ENCODE measurements around the gene SMIM33. TPM values are rescaled to one million over a fixed set of nuclear protein-coding genes. Genes with fewer than 3 reads are reported as not detected.

The SMIM33 gene
- polyA plus RNA-seq, 1 of the 3 experiments (the other 2 are of a cell fraction): not detected

- peak; percentile 97 for DNase-seq
- WGBS (ENCODE audit: low lambda C conversion rate): 42% methylated on average over 17 of the region's 56 CpGs
- H3K4me3 ChIP-seq (ENCODE audit: low read depth in 2 of 2, low read length in 1 of 2): peak overlapping the region; percentile 40 to 60
- peak overlapping the region; percentile 95 for H2AFZ ChIP-seq (ENCODE audit: low read depth)
- no peaks in the 10 kb centered on the region for H3K9me3 ChIP-seq
- no peaks in the 10 kb centered on the region for H3K27me3 ChIP-seq (ENCODE audit: insufficient read depth)
- ChIA-PET POLR2A (interaction anchor here (0.5 to 1.6 kb wide), 4 partner anchors 15 to 79 kb away, joined by 3 to 6 read pairs (median 4); partner anchors contain the start of genes DNAJC18 and UBE2D2), CTCF (interaction anchor here (0.6 to 13.0 kb wide), 29 partner anchors 14 to 181 kb away, joined by 3 to 324 read pairs (median 4); partner anchors contain the start of gene PAIP2)
- peak overlapping the region; percentile 78 for H3K4me2 ChIP-seq
- H3K27ac ChIP-seq (ENCODE audit: low read depth in 2 of 2, low read length in 1 of 2): peak overlapping the region; percentile 65 to 87
- no peaks in the 10 kb centered on the region for H3K9me2 ChIP-seq
- H3K36me3 ChIP-seq (replicated peaks in 1 of 2; ENCODE audit: control insufficient read depth in 1 of 2, insufficient read depth in 2 of 2, low read length in 1 of 2): no peaks in the 10 kb centered on the region
- no peaks in the 10 kb centered on the region for H4K20me1 ChIP-seq (ENCODE audit: insufficient read depth)
- peak overlapping the region; percentile 63 for H3K9ac ChIP-seq
- peaks cover 3 to 8% of the 10 kb centered on the region in 2 experiments; a peak in 1 of 4 replicates for H3K4me1 ChIP-seq (ENCODE audit: control insufficient read depth in 1 of 2, insufficient read depth in 2 of 2, low read depth in 1 of 2, low read length in 1 of 2)
- H3K79me2 ChIP-seq (ENCODE audit: insufficient read depth): no peaks in the 10 kb centered on the region
- H3F3A ChIP-seq (replicated peaks; ENCODE audit: insufficient read depth): peaks cover 8% of the 10 kb centered on the region
- TF ChIP-seq RFX5 (IDR thresholded peaks at IDR 0.05; ENCODE audit: low read length) (no peak; the same call in 1 of the 2 replicates), ELF1 (IDR thresholded peaks at IDR 0.05) (no peak), TEAD4 (IDR thresholded peaks at IDR 0.05; ENCODE audit: borderline replicate concordance, insufficient read depth) (no peak), RCOR1 (IDR thresholded peaks at IDR 0.05; ENCODE audit: low read length) (peak; percentile 32; the same call in 1 of the 2 replicates), TAF1 (IDR thresholded peaks at IDR 0.05; ENCODE audit: borderline replicate concordance, low read depth, low read length) (peak; percentile 90), GABPA (IDR thresholded peaks at IDR 0.05; ENCODE audit: low read depth) (no peak), RAD21 (IDR thresholded peaks at IDR 0.05; ENCODE audit: low read length) (peak; percentile 61), EZH2phosphoT487 (IDR thresholded peaks at IDR 0.05; ENCODE audit: borderline replicate concordance, low read depth) (no peak), MEF2A (IDR thresholded peaks at IDR 0.05; ENCODE audit: borderline replicate concordance, low read depth) (no peak), YY1 (IDR thresholded peaks at IDR 0.05; ENCODE audit: low read depth) (no peak), CTCF (IDR thresholded peaks at IDR 0.05) (peak; percentile 79), NFIC (IDR thresholded peaks at IDR 0.05; ENCODE audit: borderline replicate concordance) (peak; percentile 99), USF2 (IDR thresholded peaks at IDR 0.05; ENCODE audit: borderline replicate concordance, low read depth, low read length) (no peak), FOXJ3 (CRISPR knock-in tag; IDR thresholded peaks at IDR 0.05) (no peak), CHD2 (IDR thresholded peaks at IDR 0.05; ENCODE audit: low read length, partially characterized antibody) (no peak), GATA2 (CRISPR knock-in tag; IDR thresholded peaks at IDR 0.05) (no peak), FOXM1 (IDR thresholded peaks at IDR 0.05; ENCODE audit: low read depth) (no peak), FOSL2 (IDR thresholded peaks at IDR 0.05; ENCODE audit: borderline replicate concordance, low read depth) (peak; percentile 59), RXRA (IDR thresholded peaks at IDR 0.05; ENCODE audit: borderline replicate concordance, low read depth) (peak; percentile 20; the same call in 1 of the 2 replicates), POLR2AphosphoS5 (IDR thresholded peaks at IDR 0.05; ENCODE audit: low read depth, low read length) (peak; percentile 89), MAX (IDR thresholded peaks at IDR 0.05; ENCODE audit: low read depth) (peak; percentile 73), JUND (IDR thresholded peaks at IDR 0.05) (no peak; the same call in 1 of the 2 replicates), SIN3A (IDR thresholded peaks at IDR 0.05; ENCODE audit: borderline replicate concordance, low read depth, low read length) (peak; percentile 70; the same call in 1 of the 2 replicates)
- TF ChIP-seq, protein P1, sequence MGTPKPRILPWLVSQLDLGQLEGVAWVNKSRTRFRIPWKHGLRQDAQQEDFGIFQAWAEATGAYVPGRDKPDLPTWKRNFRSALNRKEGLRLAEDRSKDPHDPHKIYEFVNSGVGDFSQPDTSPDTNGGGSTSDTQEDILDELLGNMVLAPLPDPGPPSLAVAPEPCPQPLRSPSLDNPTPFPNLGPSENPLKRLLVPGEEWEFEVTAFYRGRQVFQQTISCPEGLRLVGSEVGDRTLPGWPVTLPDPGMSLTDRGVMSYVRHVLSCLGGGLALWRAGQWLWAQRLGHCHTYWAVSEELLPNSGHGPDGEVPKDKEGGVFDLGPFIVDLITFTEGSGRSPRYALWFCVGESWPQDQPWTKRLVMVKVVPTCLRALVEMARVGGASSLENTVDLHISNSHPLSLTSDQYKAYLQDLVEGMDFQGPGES (IDR thresholded peaks at IDR 0.05; ENCODE audit: low read depth, low read length): no peak
- TF ChIP-seq, protein P2, sequence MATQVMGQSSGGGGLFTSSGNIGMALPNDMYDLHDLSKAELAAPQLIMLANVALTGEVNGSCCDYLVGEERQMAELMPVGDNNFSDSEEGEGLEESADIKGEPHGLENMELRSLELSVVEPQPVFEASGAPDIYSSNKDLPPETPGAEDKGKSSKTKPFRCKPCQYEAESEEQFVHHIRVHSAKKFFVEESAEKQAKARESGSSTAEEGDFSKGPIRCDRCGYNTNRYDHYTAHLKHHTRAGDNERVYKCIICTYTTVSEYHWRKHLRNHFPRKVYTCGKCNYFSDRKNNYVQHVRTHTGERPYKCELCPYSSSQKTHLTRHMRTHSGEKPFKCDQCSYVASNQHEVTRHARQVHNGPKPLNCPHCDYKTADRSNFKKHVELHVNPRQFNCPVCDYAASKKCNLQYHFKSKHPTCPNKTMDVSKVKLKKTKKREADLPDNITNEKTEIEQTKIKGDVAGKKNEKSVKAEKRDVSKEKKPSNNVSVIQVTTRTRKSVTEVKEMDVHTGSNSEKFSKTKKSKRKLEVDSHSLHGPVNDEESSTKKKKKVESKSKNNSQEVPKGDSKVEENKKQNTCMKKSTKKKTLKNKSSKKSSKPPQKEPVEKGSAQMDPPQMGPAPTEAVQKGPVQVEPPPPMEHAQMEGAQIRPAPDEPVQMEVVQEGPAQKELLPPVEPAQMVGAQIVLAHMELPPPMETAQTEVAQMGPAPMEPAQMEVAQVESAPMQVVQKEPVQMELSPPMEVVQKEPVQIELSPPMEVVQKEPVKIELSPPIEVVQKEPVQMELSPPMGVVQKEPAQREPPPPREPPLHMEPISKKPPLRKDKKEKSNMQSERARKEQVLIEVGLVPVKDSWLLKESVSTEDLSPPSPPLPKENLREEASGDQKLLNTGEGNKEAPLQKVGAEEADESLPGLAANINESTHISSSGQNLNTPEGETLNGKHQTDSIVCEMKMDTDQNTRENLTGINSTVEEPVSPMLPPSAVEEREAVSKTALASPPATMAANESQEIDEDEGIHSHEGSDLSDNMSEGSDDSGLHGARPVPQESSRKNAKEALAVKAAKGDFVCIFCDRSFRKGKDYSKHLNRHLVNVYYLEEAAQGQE (IDR thresholded peaks at IDR 0.05; ENCODE audit: low read depth, low read length): no peak; the same call in 1 of the 2 replicates
These were observed 47.1 kb downstream of the SMIM33 start for GRCh38 chr5:139517683-139518564.
